GM12875 (cell line): ENCODE results near the gene PGBD4.
"Not testable (repeated sequence)": the region's sequence is repeated elsewhere in the genome, so short reads cannot be mapped to it uniquely, and the experiment has no call there.

Experiments used
- H3K4me3 ChIP-seq: one replicate; pipeline ENCODE4 v1.5.1; 2011; ENCODE audit warnings: low read depth, low read length, control low read depth
- TF ChIP-seq, protein P1 (sequence below): IDR thresholded peaks from 2 replicates; pipeline ENCODE4 v1.5.1; 2011; ENCODE audit warnings: low read depth, mild to moderate bottlenecking, control low read depth, inconsistent platforms, low read length, moderate library complexity, borderline replicate concordance; ENCODE audit not compliant: insufficient read depth

The PGBD4 gene

GRCh38 chr15:34114215-34114614 lies 12.3 kb downstream of the PGBD4 start:
- TF ChIP-seq, protein P1, sequence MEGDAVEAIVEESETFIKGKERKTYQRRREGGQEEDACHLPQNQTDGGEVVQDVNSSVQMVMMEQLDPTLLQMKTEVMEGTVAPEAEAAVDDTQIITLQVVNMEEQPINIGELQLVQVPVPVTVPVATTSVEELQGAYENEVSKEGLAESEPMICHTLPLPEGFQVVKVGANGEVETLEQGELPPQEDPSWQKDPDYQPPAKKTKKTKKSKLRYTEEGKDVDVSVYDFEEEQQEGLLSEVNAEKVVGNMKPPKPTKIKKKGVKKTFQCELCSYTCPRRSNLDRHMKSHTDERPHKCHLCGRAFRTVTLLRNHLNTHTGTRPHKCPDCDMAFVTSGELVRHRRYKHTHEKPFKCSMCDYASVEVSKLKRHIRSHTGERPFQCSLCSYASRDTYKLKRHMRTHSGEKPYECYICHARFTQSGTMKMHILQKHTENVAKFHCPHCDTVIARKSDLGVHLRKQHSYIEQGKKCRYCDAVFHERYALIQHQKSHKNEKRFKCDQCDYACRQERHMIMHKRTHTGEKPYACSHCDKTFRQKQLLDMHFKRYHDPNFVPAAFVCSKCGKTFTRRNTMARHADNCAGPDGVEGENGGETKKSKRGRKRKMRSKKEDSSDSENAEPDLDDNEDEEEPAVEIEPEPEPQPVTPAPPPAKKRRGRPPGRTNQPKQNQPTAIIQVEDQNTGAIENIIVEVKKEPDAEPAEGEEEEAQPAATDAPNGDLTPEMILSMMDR = no peak
- no peak overlapping the region for H3K4me3 ChIP-seq

GRCh38 chr15:34114739-34115138 lies 12.9 kb downstream of the PGBD4 start:
- TF ChIP-seq, protein P1 = no peak

GRCh38 chr15:34116620-34117019 lies 14.7 kb downstream of the PGBD4 start:
- TF ChIP-seq, protein P1 = no peak
- no peak overlapping the region for H3K4me3 ChIP-seq

More at GRCh38 chr15:34114739-34115138, 12.9 kb downstream of the PGBD4 start:
- H3K4me3 ChIP-seq = no peak overlapping the region

GRCh38 chr15:34119291-34119690 lies 17.4 kb downstream of the PGBD4 start:
- no peak overlapping the region for H3K4me3 ChIP-seq
- TF ChIP-seq, protein P1 = no peak

DNA sequence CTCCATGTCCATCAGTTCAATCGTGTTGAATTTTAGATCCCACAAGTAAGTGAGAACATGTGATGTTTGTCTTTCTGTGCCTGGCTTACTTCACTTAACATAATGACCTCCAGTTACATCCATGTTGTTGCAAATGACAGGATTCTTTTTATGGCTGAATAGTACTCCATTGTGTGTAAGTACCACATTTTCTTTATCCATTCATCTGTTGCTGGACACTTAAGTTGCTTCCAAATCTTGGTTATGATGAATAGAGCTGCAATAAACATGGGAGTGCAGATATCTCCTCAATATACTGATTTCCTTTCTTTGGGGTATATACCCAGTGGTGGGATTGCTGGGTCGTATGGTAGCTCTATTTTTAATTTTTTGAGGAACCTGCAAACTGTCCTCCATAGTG lies 18.5 kb downstream of the PGBD4 start:
- H3K4me3 ChIP-seq = not testable (repeated sequence)

DNA sequence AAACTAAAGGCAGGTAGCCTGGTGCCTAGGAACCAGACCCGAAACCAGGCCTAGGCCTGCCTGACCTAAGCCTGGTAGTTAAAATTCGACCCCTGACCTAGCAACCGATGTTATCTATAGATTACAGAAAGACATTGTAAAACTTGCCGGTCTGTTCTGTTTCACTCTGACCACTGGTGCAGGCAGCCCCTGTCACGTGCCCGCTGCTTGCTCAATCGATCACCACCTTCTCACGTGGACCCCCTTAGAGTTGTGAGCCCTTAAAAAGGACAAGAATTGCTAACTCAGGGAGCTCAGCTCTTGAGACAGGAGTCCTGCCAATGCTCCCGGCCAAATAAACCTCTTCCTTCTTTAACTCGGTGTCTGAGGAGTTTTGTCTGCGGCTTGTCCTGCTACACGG lies 19.9 kb downstream of the PGBD4 start:
- not testable (repeated sequence) for H3K4me3 ChIP-seq

DNA sequence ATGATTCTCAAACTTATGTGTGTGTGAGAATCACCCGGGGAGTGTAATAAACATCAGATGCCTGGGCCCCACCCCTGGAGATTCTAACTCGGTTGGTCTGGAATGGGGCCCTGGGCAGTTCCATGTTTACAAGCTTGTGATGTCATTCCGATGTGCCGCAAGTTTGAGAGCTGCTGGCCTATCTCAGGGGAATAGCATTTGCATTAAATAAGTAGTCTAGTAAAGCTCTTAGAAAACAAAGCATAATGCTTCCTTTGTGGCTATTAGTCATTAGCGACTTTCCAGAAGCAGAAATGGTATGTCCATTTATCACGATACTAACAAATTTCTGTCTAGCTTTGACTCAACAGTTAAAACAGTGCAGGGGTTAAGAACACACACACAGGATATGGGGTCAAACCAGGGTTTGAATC lies 20.9 kb downstream of the PGBD4 start:
- TF ChIP-seq, protein P1 = no peak
- no peak overlapping the region for H3K4me3 ChIP-seq

DNA sequence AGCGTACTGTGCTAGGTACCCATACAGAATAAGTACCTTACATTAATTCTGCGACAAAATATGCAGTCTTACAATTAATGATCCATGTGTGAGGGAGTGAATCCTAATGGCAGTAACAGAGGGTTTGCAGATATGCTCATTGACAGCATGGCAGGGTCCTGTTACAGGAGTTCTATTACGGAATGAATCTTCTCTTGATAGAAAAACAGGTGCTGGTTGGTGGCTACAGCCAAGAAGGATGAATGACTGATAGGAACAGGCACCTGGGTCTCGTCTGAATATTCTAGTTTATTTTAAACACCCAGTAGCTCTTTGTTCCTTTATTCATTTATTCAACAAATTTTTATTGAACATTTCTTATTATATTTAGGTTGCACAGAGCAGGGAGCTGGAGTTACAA lies 22.8 kb downstream of the PGBD4 start:
- TF ChIP-seq, protein P1 = no peak
- no peak overlapping the region for H3K4me3 ChIP-seq
